Ascending aorta (tissue), 2 donors: ENCODE measurements around the gene BMP7. TPM values are rescaled to one million over a fixed set of nuclear protein-coding genes. Genes with fewer than 3 reads are reported as not detected.

ENCODE experiments used
- DNase-seq, 2 donors: peaks; one replicate each; pipeline ENCODE4 v3.0.0-alpha.2; 2019; ENCODE audit warnings: low spot score in 2 of 2
- H3K27ac ChIP-seq, 2 donors: fragments of 200-600 bp; sonication (generic); one replicate each; pipeline ENCODE4 v1.5.1; 2016 to 2017; ENCODE audit warnings: mild to moderate bottlenecking in 1 of 2
- H3K27me3 ChIP-seq: fragments of 200-600 bp; sonication (generic); one replicate; pipeline ENCODE4 v1.5.1; 2017
- H3K36me3 ChIP-seq, 2 donors: fragments of 200-600 bp; sonication (generic); one replicate each; pipeline ENCODE4 v1.5.1; 2016
- H3K4me1 ChIP-seq, 2 donors: fragments of 200-600 bp; sonication (generic); one replicate each; pipeline ENCODE4 v1.5.1; 2016 to 2017; ENCODE audit warnings: mild to moderate bottlenecking in 1 of 2
- H3K4me3 ChIP-seq, 2 donors: fragments of 200-600 bp; sonication (generic); one replicate each; pipeline ENCODE4 v1.5.1; 2016 to 2017; ENCODE audit warnings: mild to moderate bottlenecking in 1 of 2
- H3K9me3 ChIP-seq, 2 donors: fragments of 200-600 bp; sonication (generic); one replicate each; pipeline ENCODE4 v1.5.1; 2016
- intact Hi-C: fragments of 100-400 bp; cut with DNase I; formaldehyde crosslinking; loops from one replicate; pipeline ENCODE4 v1.15.1; 2023
- total RNA-seq: library from RNA; depleted of rRNA; stranded (reverse); fragments of >200 nt; gene quantifications from one replicate; pipeline ENCODE4 v1.1.0, GENCODE V29; 2016
- TF ChIP-seq, protein P1 (sequence below), 3 experiments: fragments of 200-600 bp in 2 of 3; fragments of 450-650 bp in 1 of 3; sonication (generic) in 2 of 3; IDR thresholded peaks; one replicate each; pipeline ENCODE4 v1.5.1; 2016 to 2019; ENCODE audit warnings: antibody characterized with exemption in 3 of 3, mild to moderate bottlenecking in 1 of 3, moderate library complexity in 1 of 3

Gene BMP7
- total RNA-seq, 1 donor from 2014 or later: not detected

- Histone ChIP-seq H3K4me1 (no peaks in the 10 kb centered on the region), H3K27ac (no peak overlapping the region), H3K9me3 (no peaks in the 10 kb centered on the region), H3K36me3 (no peaks in the 10 kb centered on the region), H3K27me3 (no peaks in the 10 kb centered on the region), H3K4me3 (no peak overlapping the region)
- intact Hi-C loops: no loop called here
- DNase-seq: no peak
- TF ChIP-seq, protein P1, sequence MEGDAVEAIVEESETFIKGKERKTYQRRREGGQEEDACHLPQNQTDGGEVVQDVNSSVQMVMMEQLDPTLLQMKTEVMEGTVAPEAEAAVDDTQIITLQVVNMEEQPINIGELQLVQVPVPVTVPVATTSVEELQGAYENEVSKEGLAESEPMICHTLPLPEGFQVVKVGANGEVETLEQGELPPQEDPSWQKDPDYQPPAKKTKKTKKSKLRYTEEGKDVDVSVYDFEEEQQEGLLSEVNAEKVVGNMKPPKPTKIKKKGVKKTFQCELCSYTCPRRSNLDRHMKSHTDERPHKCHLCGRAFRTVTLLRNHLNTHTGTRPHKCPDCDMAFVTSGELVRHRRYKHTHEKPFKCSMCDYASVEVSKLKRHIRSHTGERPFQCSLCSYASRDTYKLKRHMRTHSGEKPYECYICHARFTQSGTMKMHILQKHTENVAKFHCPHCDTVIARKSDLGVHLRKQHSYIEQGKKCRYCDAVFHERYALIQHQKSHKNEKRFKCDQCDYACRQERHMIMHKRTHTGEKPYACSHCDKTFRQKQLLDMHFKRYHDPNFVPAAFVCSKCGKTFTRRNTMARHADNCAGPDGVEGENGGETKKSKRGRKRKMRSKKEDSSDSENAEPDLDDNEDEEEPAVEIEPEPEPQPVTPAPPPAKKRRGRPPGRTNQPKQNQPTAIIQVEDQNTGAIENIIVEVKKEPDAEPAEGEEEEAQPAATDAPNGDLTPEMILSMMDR (IDR thresholded peaks at IDR 0.05): no peak
Observed at GRCh38 chr20:57190536-57191264, 75.7 kb downstream of the BMP7 start.

- H3K9me3 ChIP-seq: no peaks in the 10 kb centered on the region
- H3K27ac ChIP-seq: no peak overlapping the region
- no peak overlapping the region for H3K4me3 ChIP-seq
- TF ChIP-seq, protein P1 (IDR thresholded peaks at IDR 0.05): no peak
- no peaks in the 10 kb centered on the region for H3K27me3 ChIP-seq
- H3K36me3 ChIP-seq: no peaks in the 10 kb centered on the region
- intact Hi-C loops: no loop called here
- no peaks in the 10 kb centered on the region for H3K4me1 ChIP-seq
- DNase-seq: no peak
Observed at GRCh38 chr20:57189713-57190112, 76.7 kb downstream of the BMP7 start.

DNA sequence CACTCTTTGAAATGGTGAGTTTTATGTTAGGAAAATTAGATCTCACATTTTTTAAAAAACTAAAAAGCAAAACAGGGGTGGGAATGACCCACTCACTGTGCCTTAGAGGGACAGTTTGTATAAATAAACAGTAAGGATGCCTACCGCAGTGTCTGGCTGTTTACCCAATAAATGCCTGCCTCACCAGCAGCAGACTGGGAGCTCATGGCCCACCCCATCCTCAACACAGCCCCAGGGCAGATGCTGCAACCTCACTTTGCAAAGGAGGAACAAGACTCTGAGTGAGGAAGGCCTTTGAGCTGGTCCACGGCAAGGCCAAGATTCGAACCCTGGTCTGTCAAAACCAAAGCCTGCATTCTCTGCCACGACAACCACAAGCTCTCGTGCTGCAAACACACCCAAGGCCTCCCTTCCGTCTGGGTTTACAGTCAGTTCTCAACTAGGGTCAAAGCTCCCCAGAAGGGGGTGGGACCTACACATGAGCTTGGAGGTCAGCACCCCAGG is 77.8 kb downstream of the BMP7 start:
- TF ChIP-seq, protein P1 (IDR thresholded peaks at IDR 0.05): no peak
- Histone ChIP-seq H3K27me3 (no peaks in the 10 kb centered on the region), H3K4me3 (no peak overlapping the region), H3K4me1 (no peaks in the 10 kb centered on the region), H3K27ac (no peak overlapping the region), H3K36me3 (no peaks in the 10 kb centered on the region), H3K9me3 (no peaks in the 10 kb centered on the region)
- no peak for DNase-seq
- intact Hi-C loops: no loop called here

GRCh38 chr20:57188056-57188455 is 78.4 kb downstream of the BMP7 start:
- Histone ChIP-seq H3K27ac (no peak overlapping the region), H3K27me3 (no peaks in the 10 kb centered on the region), H3K9me3 (no peaks in the 10 kb centered on the region), H3K36me3 (no peaks in the 10 kb centered on the region), H3K4me1 (no peaks in the 10 kb centered on the region), H3K4me3 (no peak overlapping the region)
- TF ChIP-seq, protein P1 (IDR thresholded peaks at IDR 0.05): no peak
- intact Hi-C loops: no loop called here
- DNase-seq: no peak

DNA sequence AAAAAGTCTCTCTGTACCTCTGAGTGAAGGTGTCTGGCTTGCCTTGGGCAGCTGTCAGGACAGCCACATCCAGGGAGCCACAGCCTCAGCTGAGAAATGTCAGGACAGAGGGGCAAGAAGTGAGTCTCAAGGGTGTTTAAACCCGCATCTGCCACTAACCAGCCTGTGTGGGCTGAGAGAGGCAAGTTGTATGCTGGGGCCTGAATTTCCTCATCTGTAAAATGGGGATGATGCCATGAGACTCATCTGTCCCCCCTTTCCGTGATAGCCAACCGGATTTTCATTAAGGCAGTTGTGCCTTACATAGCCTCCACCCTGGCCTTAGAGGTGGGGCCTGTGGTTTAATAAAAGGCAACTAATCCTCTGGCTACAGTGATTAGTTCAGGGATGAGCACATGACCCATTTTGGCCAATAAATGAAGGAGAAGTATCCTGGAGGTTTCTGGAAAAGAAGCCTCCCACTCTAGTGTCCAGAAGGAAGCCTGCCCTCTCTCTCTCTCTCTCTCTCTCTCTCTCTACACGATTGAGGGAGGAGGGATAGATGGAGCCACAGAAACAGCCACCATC is 79.3 kb downstream of the BMP7 start:
- no peak for DNase-seq
- Histone ChIP-seq H3K4me3 (no peak overlapping the region), H3K27me3 (no peaks in the 10 kb centered on the region), H3K27ac (no peak overlapping the region), H3K4me1 (no peaks in the 10 kb centered on the region), H3K9me3 (no peaks in the 10 kb centered on the region), H3K36me3 (no peaks in the 10 kb centered on the region)
- intact Hi-C loops: no loop called here
- TF ChIP-seq, protein P1 (IDR thresholded peaks at IDR 0.05): no peak
